K562 (cell line): Measurements from ENCODE around the gene CELF6. TPM values are rescaled to one million over a fixed set of nuclear protein-coding genes. Genes with fewer than 3 reads are reported as not detected.

ENCODE experiments used
- ATAC-seq: fragments of 200-7000 bp; cut with Tn5 transposase; 3 replicates; pipeline ENCODE4 v1.9.1; 2020; ENCODE audit warnings: moderate library complexity
- BruUV-seq: library from RNA; stranded (reverse); fragments of 400-500 nt; replicated peaks from 2 replicates; lab custom pipeline; 2021; lab: Mats Ljungman, UMichigan
- CTCF ChIA-PET: fragments of 300-600 bp; formaldehyde crosslinking; extraction: SDS; loops from one replicate; lab custom pipeline; 2021; ENCODE audit warnings: low intra/inter-chr PET ratio; lab: Yijun Ruan, JAX
- POLR2A ChIA-PET: fragments of 300-600, 350-650 bp; sonication (Branson Sonifier 250); formaldehyde crosslinking; extraction: SDS; loops from one replicate; lab custom pipeline; 2021; ENCODE audit warnings: antibody characterized with exemption, inconsistent platforms; lab: Yijun Ruan, JAX
- DNase-seq, 4 experiments: peaks; one replicate each; pipeline versions ENCODE4 v3.0.0 to v3.0.0-alpha.2; 2011 to 2018; ENCODE audit warnings: low spot score in 3 of 4, mixed read lengths in 3 of 4; ENCODE audit errors: extremely low read depth in 1 of 4
- FAIRE-seq: peaks from 2 replicates; lab custom pipeline; 2011; peaks lifted over from hg19 to GRCh38; lab: Jason Lieb, UNC
- H2AFZ ChIP-seq: 2 replicates; pipeline ENCODE4 v1.6.0; 2011; ENCODE audit warnings: low read depth, low read length, control low read depth, inconsistent platforms
- H3K27ac ChIP-seq: fragments of 200-600 bp; 3 replicates; pipeline ENCODE4 v1.8.0; 2011; ENCODE audit warnings: low read depth, mild to moderate bottlenecking, control low read depth, inconsistent platforms, low read length, moderate library complexity, mixed read lengths; ENCODE audit errors: extremely low read depth
- H3K27me3 ChIP-seq, 2 experiments: fragments of 300-600 bp in 1 of 2; 2 replicates in 1 of 2; 3 replicates in 1 of 2; pipeline versions ENCODE4 v1.6.0 to v1.8.0; 2011; ENCODE audit warnings: inconsistent platforms in 2 of 2, low read length in 2 of 2, mild to moderate bottlenecking in 1 of 2, mixed read lengths in 1 of 2, moderate library complexity in 1 of 2; ENCODE audit not compliant: control insufficient read depth in 2 of 2, insufficient read depth in 2 of 2
- H3K36me3 ChIP-seq: fragments of 300-600 bp; 3 replicates; pipeline ENCODE4 v1.8.0; 2011; ENCODE audit warnings: mild to moderate bottlenecking, low read length, inconsistent platforms; ENCODE audit not compliant: control insufficient read depth, insufficient read depth
- H3K4me1 ChIP-seq, 2 experiments: fragments of 200-600 bp in 1 of 2; replicated peaks in 1 of 2; 2 replicates in 1 of 2; 3 replicates in 1 of 2; pipeline versions ENCODE4 v1.5.1 to v1.8.0; 2011; ENCODE audit warnings: inconsistent platforms in 2 of 2, low read length in 2 of 2, mild to moderate bottlenecking in 1 of 2, mixed read lengths in 1 of 2, moderate library complexity in 1 of 2; ENCODE audit not compliant: control insufficient read depth in 2 of 2, insufficient read depth in 2 of 2
- H3K4me2 ChIP-seq: 2 replicates; pipeline ENCODE4 v1.6.1; 2011; ENCODE audit warnings: low read length, control low read depth, inconsistent platforms, mixed read lengths; ENCODE audit not compliant: insufficient read depth
- H3K4me3 ChIP-seq: fragments of 200-600 bp; sonication (generic), shearing (Covaris generic); 2 replicates; pipeline ENCODE4 v1.5.1; 2016; ENCODE audit warnings: control low read depth, inconsistent platforms
- H3K79me2 ChIP-seq: fragments of 200-600 bp; 3 replicates; pipeline ENCODE4 v1.8.0; 2011; ENCODE audit warnings: low read length, inconsistent platforms; ENCODE audit not compliant: control insufficient read depth, insufficient read depth
- H3K9ac ChIP-seq, 2 experiments: 2 replicates each; pipeline versions ENCODE4 v1.6.0 to v1.6.1; 2011; ENCODE audit warnings: low read depth in 2 of 2, low read length in 2 of 2, control low read depth in 1 of 2, inconsistent platforms in 1 of 2, mild to moderate bottlenecking in 1 of 2, mixed read lengths in 1 of 2; ENCODE audit not compliant: insufficient read depth in 1 of 2
- H3K9me1 ChIP-seq: one replicate; pipeline ENCODE4 v1.6.0; 2011; ENCODE audit warnings: inconsistent platforms, mild to moderate bottlenecking, low read length, moderate library complexity; ENCODE audit not compliant: control insufficient read depth, insufficient read depth
- H3K9me3 ChIP-seq: replicated peaks from 2 replicates; pipeline ENCODE4 v1.5.1; 2011; ENCODE audit warnings: low read depth, low read length, inconsistent platforms; ENCODE audit not compliant: control insufficient read depth, insufficient read depth
- H4K20me1 ChIP-seq: replicated peaks from 2 replicates; pipeline ENCODE4 v1.6.1; 2011; ENCODE audit warnings: low read length, inconsistent platforms, mixed read lengths; ENCODE audit not compliant: control insufficient read depth, insufficient read depth
- CREB1 ChIP-seq, 2 experiments: sonication (generic) in 1 of 2; formaldehyde crosslinking in 1 of 2; IDR thresholded peaks; 2 replicates each; pipeline versions ENCODE4 v1.6.1 to v1.8.0; 2012 to 2022; ENCODE audit warnings: inconsistent platforms in 1 of 2, mild to moderate bottlenecking in 1 of 2, missing genetic modification reagents in 1 of 2, moderate library complexity in 1 of 2
- CREM ChIP-seq: IDR thresholded peaks from 2 replicates; pipeline ENCODE4 v1.6.1; 2014; ENCODE audit warnings: antibody characterized with exemption, low read depth
- E2F5 ChIP-seq: sonication (generic); formaldehyde crosslinking; IDR thresholded peaks from 2 replicates; pipeline ENCODE4 v1.8.0; 2022; ENCODE audit warnings: mild to moderate bottlenecking, missing genetic modification reagents
- EWSR1 ChIP-seq: fragments of 450-650 bp; IDR thresholded peaks from 2 replicates; pipeline ENCODE4 v1.6.1; 2018; ENCODE audit warnings: borderline replicate concordance, mild to moderate bottlenecking, low read depth, moderate library complexity; ENCODE audit not compliant: partially characterized antibody
- MNT ChIP-seq, 2 experiments: fragments of 450-650 bp; conservative IDR thresholded peaks; 2 replicates each; pipeline ENCODE4 v1.6.1; 2017; ENCODE audit warnings: mild to moderate bottlenecking in 2 of 2, moderate library complexity in 2 of 2
- POLR2A ChIP-seq: fragments of 450-650 bp; conservative IDR thresholded peaks from 2 replicates; pipeline ENCODE4 v1.6.1; 2016
- RHOXF2B ChIP-seq: fragments of 250-450 bp; sonication (Bioruptor Pico); conservative IDR thresholded peaks from 2 replicates; pipeline ENCODE4 v1.5.1; 2021
- SIN3A ChIP-seq, 2 experiments: fragments of 150-350 bp in 1 of 2; IDR thresholded peaks; 2 replicates each; pipeline ENCODE4 v1.6.1; 2011 to 2016; ENCODE audit warnings: borderline replicate concordance in 2 of 2, low read depth in 2 of 2, low read length in 2 of 2, mild to moderate bottlenecking in 2 of 2, moderate library complexity in 2 of 2; ENCODE audit not compliant: control insufficient read depth in 1 of 2
- THRB ChIP-seq: fragments of 450-650 bp; formaldehyde crosslinking; conservative IDR thresholded peaks from 2 replicates; pipeline ENCODE4 v1.4.0; 2022; ENCODE audit warnings: mild to moderate bottlenecking, missing genetic modification characterization
- ZBTB7A ChIP-seq: IDR thresholded peaks from 2 replicates; pipeline ENCODE4 v1.6.1; 2011; ENCODE audit warnings: low read depth, mild to moderate bottlenecking, low read length, moderate library complexity, borderline replicate concordance; ENCODE audit not compliant: control insufficient read depth
- ZNF639 ChIP-seq, 2 experiments: fragments of 200-800 bp in 1 of 2; sonication (Bioruptor generic) in 1 of 2; sonication (generic) in 1 of 2; formaldehyde crosslinking in 1 of 2; IDR thresholded peaks in 1 of 2; conservative IDR thresholded peaks in 1 of 2; 2 replicates each; pipeline versions ENCODE4 v1.5.0 to v1.6.1; 2016 to 2020; ENCODE audit warnings: missing compliant biosample characterization in 1 of 2, missing genetic modification characterization in 1 of 2, missing genetic modification reagents in 1 of 2
- WGBS: fragments of 100-300 bp; shearing (Covaris generic); methylation state at CpG from one replicate; pipeline ENCODE4 v1.1.6; 2016; ENCODE audit warnings: low coverage, mixed read lengths; ENCODE audit not compliant: insufficient coverage; ENCODE audit errors: missing lambda C conversion rate; 5-methylcytosine and 5-hydroxymethylcytosine counted together
- in situ Hi-C: fragments of 300-500 bp; cut with MboI; formaldehyde crosslinking; loops from 4 replicates; pipeline ENCODE4 v1.15.0; 2018; ENCODE audit warnings: inconsistent platforms, mixed read lengths
- intact Hi-C: fragments of 100-400 bp; cut with micrococcal nuclease; formaldehyde crosslinking; loops from 2 replicates; pipeline ENCODE4 v1.14.2; 2022
- polyA plus RNA-seq, 8 experiments: library from polyadenylated mRNA; depleted of rRNA in 4 of 8; stranded (reverse) in 5 of 8; unstranded in 3 of 8; fragments of >200 nt; fragmentation: Nextera tagmentation in 2 of 8; fragmentation: Illumina TruSeq in 1 of 8; extraction: Ambion mirVana in 2 of 8; extraction: Trizol in 1 of 8; gene quantifications; 2 replicates each; pipeline versions ENCODE4 v1.2.1 to v1.2.3, GENCODE V29; 2011 to 2014; ENCODE audit warnings: inconsistent platforms in 1 of 8, missing spikeins in 1 of 8
- total RNA-seq, 7 experiments: library from RNA; depleted of rRNA in 6 of 7; stranded (reverse); fragments of >200 nt in 6 of 7; fragmentation: Illumina TruSeq in 2 of 7; extraction: Trizol in 2 of 7; gene quantifications; 2 replicates each; pipeline versions ENCODE4 v1.2.1 to v1.2.3, GENCODE V29; 2011 to 2021; ENCODE audit warnings: low replicate concordance in 1 of 7

CELF6 gene
- total and polyA plus RNA-seq, 9 of the 15 experiments (the other 6 are each of a cell fraction or from before 2014, with no cell fraction given) = 0.01 to 0.11 TPM; not detected in 7

- H3K27me3 ChIP-seq = no peaks in the 10 kb centered on the region
- H3K9me3 ChIP-seq = no peaks in the 10 kb centered on the region
- POLR2A ChIA-PET = interaction anchor here (0.7 to 1.0 kb wide), 2 partner anchors 46 to 85 kb away, joined by 3 to 4 read pairs; no protein-coding TSS in a partner anchor
- H3K79me2 ChIP-seq = peaks cover 23% of the 10 kb centered on the region
- H2AFZ ChIP-seq = peak within 1 kb of the TSS; percentile 91
- DNase-seq = peak; percentile 97 to 98 (median 98)
- peak; percentile 90 for FAIRE-seq
- H3K27ac ChIP-seq = peak within 1 kb of the TSS; percentile 77
- H3K9me1 ChIP-seq = no peaks in the 10 kb centered on the region
- H3K9ac ChIP-seq = peak within 1 kb of the TSS; percentile 79 to 97
- in situ Hi-C loops (loop anchor here (5.0 kb wide), 1 partner anchor 60 kb away; no protein-coding TSS in a partner anchor), intact Hi-C loops (loop anchor here (2.0 kb wide), 1 partner anchor 36 kb away; no protein-coding TSS in a partner anchor)
- peak within 1 kb of the TSS; percentile 83 for H3K4me2 ChIP-seq
- peak within 1 kb of the TSS; percentile 74 for H3K4me3 ChIP-seq
- H4K20me1 ChIP-seq = no peaks in the 10 kb centered on the region
- peaks cover 31% of the 10 kb centered on the region; the same call in 2 of the 3 replicates for H3K36me3 ChIP-seq
- peaks cover 12 to 17% of the 10 kb centered on the region in 2 experiments; a peak in 4 of 5 replicates for H3K4me1 ChIP-seq
- peak; percentile 99 for ATAC-seq
- BruUV-seq = no TSS peak
- WGBS = 1% methylated on average over 54 of the region's 82 CpGs
- CTCF ChIA-PET = no interaction called here
- 0 out of 2 replicates have a peak, but pooled peaks have one; percentile 29 for TF ChIP-seq E2F5 (CRISPR knock-in tag)
- peak in 1 of 2 experiments; percentile 93; a peak in 2 of 4 replicates for TF ChIP-seq ZNF639 (CRISPR knock-in tag; conservative IDR thresholded peaks at IDR 0.05 in 1 of 2, IDR thresholded peaks at IDR 0.05 in 1 of 2)
- no peak for TF ChIP-seq RHOXF2B
- TF ChIP-seq SIN3A (IDR thresholded peaks at IDR 0.05; ENCODE audit: borderline replicate concordance in 2 of 2, control insufficient read depth in 1 of 2, low read depth in 2 of 2, low read length in 2 of 2) = peak in 1 of 2 experiments; percentile 62; a peak in 2 of 4 replicates
- TF ChIP-seq ZBTB7A = peak; percentile 68; the same call in 1 of the 2 replicates
- TF ChIP-seq THRB = no peak
- no peak for TF ChIP-seq EWSR1
- peak; percentile 66 for TF ChIP-seq POLR2A
- TF ChIP-seq CREM = peak; percentile 89
- peak; percentile 92 to 96 for TF ChIP-seq MNT (conservative IDR thresholded peaks at IDR 0.05)
- peak; percentile 89 for TF ChIP-seq CREB1 (IDR thresholded peaks at IDR 0.05)
- peak; percentile 88 for TF ChIP-seq CREB1 (CRISPR knock-in tag; IDR thresholded peaks at IDR 0.05)
Measured at GRCh38 chr15:72272213-72272996, 47.6 kb downstream of the CELF6 start, which contains the start of gene PARP6. PARP6 (minus strand) TSS chr15:72272554; CDS start chr15:72267477, 5,077 bp downstream.
